Epithelial cell of proximal tubule (primary cell): ENCODE data around the gene WRAP73. TPM values are rescaled to one million over a fixed set of nuclear protein-coding genes. Genes with fewer than 3 reads are reported as not detected.
"Not testable (repeated sequence)": the region's sequence is repeated elsewhere in the genome, so short reads cannot be mapped to it uniquely, and the experiment has no call there.

Experiments
- DNase-seq: peaks from one replicate; pipeline ENCODE4 v3.0.0-alpha.2; 2011; ENCODE audit warnings: low read depth
- H3K4me3 ChIP-seq: 2 replicates; pipeline ENCODE4 v1.5.1; 2011; ENCODE audit warnings: low read depth, mild to moderate bottlenecking, low read length
- total RNA-seq: library from RNA; depleted of rRNA; stranded (reverse); fragments of >200 nt; gene quantifications from 2 replicates; pipeline ENCODE4 v1.2.3, GENCODE V29; 2015
- TF ChIP-seq, protein P1 (sequence below): conservative IDR thresholded peaks from 2 replicates; pipeline ENCODE4 v1.5.1; 2012; ENCODE audit warnings: low read depth, mild to moderate bottlenecking, low read length

Gene WRAP73
- total RNA-seq, 1 donor from 2014 or later, result 17.0 TPM

DNA sequence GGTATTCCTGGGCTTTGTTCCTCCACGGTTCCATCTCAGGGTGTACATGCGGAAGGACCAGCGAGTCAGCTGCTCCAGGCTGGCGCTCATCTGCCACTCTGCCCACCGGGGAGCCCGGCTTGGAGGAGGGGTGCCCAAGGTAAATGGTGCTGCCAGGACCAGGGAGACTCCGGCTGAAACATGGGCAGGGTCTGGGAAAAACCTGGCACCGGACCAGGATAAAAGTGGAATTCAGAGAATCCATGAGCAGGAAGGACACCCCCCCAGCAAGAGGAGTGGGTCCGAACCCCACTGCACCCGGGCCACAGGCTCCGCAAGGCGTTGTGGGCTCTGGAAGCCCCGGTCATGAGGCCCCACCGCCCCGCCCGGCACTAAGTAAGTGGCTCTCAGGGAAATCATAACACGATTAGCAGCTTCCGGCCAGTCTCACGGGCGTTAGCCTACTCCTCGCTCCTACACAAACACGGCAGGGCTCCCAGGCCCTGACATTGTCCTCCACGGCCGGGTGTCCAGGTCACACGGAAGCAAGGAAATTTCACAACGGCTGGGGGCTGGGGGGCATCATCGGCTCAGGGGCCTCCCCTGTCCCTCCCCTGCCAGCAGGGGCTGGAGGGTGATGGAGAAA lies 59.7 kb downstream of the WRAP73 start:
- H3K4me3 ChIP-seq, result no peak overlapping the region
- no peak for DNase-seq
- TF ChIP-seq, protein P1, sequence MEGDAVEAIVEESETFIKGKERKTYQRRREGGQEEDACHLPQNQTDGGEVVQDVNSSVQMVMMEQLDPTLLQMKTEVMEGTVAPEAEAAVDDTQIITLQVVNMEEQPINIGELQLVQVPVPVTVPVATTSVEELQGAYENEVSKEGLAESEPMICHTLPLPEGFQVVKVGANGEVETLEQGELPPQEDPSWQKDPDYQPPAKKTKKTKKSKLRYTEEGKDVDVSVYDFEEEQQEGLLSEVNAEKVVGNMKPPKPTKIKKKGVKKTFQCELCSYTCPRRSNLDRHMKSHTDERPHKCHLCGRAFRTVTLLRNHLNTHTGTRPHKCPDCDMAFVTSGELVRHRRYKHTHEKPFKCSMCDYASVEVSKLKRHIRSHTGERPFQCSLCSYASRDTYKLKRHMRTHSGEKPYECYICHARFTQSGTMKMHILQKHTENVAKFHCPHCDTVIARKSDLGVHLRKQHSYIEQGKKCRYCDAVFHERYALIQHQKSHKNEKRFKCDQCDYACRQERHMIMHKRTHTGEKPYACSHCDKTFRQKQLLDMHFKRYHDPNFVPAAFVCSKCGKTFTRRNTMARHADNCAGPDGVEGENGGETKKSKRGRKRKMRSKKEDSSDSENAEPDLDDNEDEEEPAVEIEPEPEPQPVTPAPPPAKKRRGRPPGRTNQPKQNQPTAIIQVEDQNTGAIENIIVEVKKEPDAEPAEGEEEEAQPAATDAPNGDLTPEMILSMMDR, result no peak

GRCh38 chr1:3588395-3588794 lies 61.5 kb downstream of the WRAP73 start:
- TF ChIP-seq, protein P1, result no peak
- no peak overlapping the region for H3K4me3 ChIP-seq
- no peak for DNase-seq

DNA sequence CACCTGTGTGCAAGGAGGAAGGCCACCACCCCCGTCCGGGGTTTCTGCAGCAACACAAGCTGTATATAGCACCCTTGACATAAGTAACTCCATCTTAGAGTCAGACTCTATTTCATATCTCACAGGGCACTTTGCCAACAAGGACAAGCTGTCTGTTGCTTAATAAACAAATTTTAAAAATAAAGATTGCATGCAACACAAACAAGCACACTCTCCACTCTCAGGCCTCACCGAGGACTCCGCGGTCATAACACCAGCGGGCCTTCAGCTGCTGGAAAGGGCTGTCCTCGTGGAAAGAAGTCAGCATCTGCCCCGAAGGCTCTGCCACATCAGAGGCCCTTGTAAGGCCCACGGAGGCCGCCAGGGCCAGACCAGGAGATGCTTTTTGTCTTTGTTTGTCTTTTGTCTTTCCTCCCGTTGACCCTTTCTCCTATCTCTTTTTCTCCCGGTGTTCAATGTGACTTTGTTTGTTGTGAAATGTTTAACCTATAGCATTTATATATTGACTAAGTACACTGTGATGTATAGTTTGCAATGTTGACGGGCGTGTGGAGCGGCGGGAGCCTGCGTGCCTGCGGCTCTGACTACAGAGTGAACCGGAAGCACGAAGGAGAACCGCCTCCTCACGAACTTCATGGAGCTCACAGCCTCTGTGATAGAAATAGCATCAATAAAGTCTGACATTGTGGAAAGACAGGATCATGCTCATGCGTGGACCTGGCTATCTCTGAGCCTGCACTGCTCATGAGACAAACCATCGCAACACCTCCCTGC lies 62.7 kb downstream of the WRAP73 start:
- H3K4me3 ChIP-seq, result no peak overlapping the region
- no peak for DNase-seq
- TF ChIP-seq, protein P1, result no peak

DNA sequence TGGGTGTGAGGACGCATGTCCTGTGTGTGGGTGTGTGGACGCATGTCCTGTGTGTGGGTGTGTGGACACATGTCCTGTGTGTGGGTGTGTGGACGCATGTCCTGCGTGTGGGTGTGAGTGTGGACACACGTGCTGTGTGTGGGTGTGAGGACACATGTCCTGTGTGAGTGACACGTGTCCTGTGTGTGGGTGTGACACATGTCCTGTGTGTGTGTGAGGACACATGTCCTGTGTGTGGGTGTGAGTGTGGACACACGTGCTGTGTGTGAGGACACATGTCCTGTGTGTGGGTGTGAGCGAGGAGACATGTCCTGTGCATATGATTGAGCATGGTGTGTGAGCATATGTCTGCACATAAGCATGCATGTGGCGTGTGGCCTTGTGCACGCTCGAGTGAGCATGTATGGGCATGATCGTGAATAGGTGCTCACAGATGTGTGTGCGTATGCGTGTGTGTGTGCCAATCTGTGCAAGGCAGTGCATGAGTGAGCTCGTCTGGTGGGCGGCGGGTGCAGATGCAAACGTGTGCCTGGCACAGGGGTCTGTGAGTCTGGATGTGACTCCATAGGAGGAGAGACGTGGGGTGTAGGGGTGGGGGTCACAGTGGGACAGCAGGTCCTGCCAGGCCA lies 63.8 kb downstream of the WRAP73 start:
- H3K4me3 ChIP-seq, result no peak overlapping the region
- TF ChIP-seq, protein P1, result no peak
- no peak for DNase-seq

- not testable (repeated sequence) for DNase-seq
Measured at GRCh38 chr1:3585353-3585868, 64.5 kb downstream of the WRAP73 start.

DNA sequence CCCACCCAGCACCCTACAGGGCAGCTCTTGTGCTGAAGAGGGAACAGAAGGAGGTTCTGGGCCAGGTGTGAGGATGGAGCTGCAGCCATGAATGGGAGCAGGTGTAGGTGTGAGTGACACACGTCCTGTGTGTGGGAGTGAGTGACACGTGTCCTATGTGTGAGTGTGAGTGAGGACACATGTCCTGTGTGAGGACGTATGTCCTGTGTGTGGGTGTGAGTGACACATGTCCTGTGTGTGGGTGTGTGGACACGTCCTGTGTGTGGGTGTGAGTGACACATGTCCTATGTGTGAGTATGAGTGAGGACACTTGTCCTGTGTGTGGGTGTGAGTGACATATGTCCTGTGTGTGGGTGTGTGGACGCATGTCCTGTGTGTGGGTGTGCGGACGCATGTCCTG lies 65.0 kb downstream of the WRAP73 start:
- TF ChIP-seq, protein P1, result no peak
- DNase-seq, result no peak
- no peak overlapping the region for H3K4me3 ChIP-seq

More at GRCh38 chr1:3585353-3585868, 64.5 kb downstream of the WRAP73 start:
- H3K4me3 ChIP-seq, result not testable (repeated sequence)

- H3K4me3 ChIP-seq, DNase-seq: not testable (repeated sequence)
Measured at GRCh38 chr1:3583751-3584150, 66.2 kb downstream of the WRAP73 start.
